ENCODE results near the gene ZNF431. TPM values are rescaled to one million over a fixed set of nuclear protein-coding genes. Genes with fewer than 3 reads are reported as not detected.

The ZNF431 gene
- total and polyA plus RNA-seq, 2 experiments from 2014 or later = 18.0 to 47.5 TPM

GRCh38 chr19:21197590-21198295, 55.9 kb downstream of the ZNF431 start:
- H3K4me3 ChIP-seq = no peak overlapping the region
- no peak overlapping the region for H3K27ac ChIP-seq (ENCODE audit: low read depth)
- H3K27ac Mint-ChIP-seq = no peak overlapping the region
- TF ChIP-seq EZH2 (IDR thresholded peaks at IDR 0.05; ENCODE audit: low read depth, unreplicated experiment) (no peak), STAT1 (IDR thresholded peaks at IDR 0.05; ENCODE audit: unreplicated experiment) (no peak), ZNF331 (CRISPR knock-in tag; IDR thresholded peaks at IDR 0.05; ENCODE audit: low read depth) (no peak), CTCF (conservative IDR thresholded peaks at IDR 0.05; ENCODE audit: low read depth in 2 of 2) (no peak), ZNF114 (CRISPR knock-in tag; IDR thresholded peaks at IDR 0.05) (no peak), EZH2phosphoT487 (IDR thresholded peaks at IDR 0.05; ENCODE audit: unreplicated experiment) (no peak), POLR2AphosphoS5 (IDR thresholded peaks at IDR 0.05; ENCODE audit: low read depth) (no peak), JUNB (IDR thresholded peaks at IDR 0.05; ENCODE audit: unreplicated experiment) (no peak), ZNF462 (CRISPR knock-in tag; IDR thresholded peaks at IDR 0.05) (no peak), CREB1 (CRISPR knock-in tag; IDR thresholded peaks at IDR 0.05; ENCODE audit: low read depth) (no peak), REST (IDR thresholded peaks at IDR 0.05; ENCODE audit: unreplicated experiment) (no peak)
- H3K4me3 Mint-ChIP-seq = no peak overlapping the region
- DNase-seq (ENCODE audit: low spot score) (no peak), ATAC-seq (no peak)
- H4K20me1 ChIP-seq (replicated peaks; ENCODE audit: insufficient read depth) = no peaks in the 10 kb centered on the region
- 0 out of 2 replicates have a peak, but pooled peaks cover 13% of the 10 kb centered on the region for H3K4me1 ChIP-seq (ENCODE audit: insufficient read depth)
- no peak overlapping the region for H2AFZ ChIP-seq
- no peaks in the 10 kb centered on the region for H3K9me3 Mint-ChIP-seq
- no peak overlapping the region for H3K4me2 ChIP-seq
- peaks cover 15% of the 10 kb centered on the region for H3K4me1 Mint-ChIP-seq
- no peaks in the 10 kb centered on the region for H3K36me3 ChIP-seq (ENCODE audit: insufficient read depth)
- H3K36me3 Mint-ChIP-seq (ENCODE audit: low read depth) = no peaks in the 10 kb centered on the region
- H3K79me2 ChIP-seq (replicated peaks; ENCODE audit: insufficient read depth) = no peaks in the 10 kb centered on the region
- no peaks in the 10 kb centered on the region for H3K27me3 Mint-ChIP-seq (ENCODE audit: insufficient read depth, low read depth, poor library complexity)
- no peaks in the 10 kb centered on the region for H3K9me2 ChIP-seq (ENCODE audit: insufficient read depth)
- H3K27me3 ChIP-seq (ENCODE audit: insufficient read depth) = no peaks in the 10 kb centered on the region
- no peaks in the 10 kb centered on the region for H3F3A ChIP-seq (replicated peaks; ENCODE audit: low read depth)
